ENCODE data around the gene GHRH.

The GHRH gene

GRCh38 chr20:37261714-37262113 lies at the start of gene GHRH:
TSS of gene GHRH (minus strand) at chr20:37261814. CDS start at chr20:37256889, 4,925 bp downstream.
- DNase-seq (ENCODE audit: low read depth in 2 of 2), result no peak

- no peak for DNase-seq (ENCODE audit: low read depth in 2 of 2)
Observed at GRCh38 chr20:37310951-37311350, 49.3 kb upstream of the GHRH start.

- no peak for DNase-seq (ENCODE audit: low read depth in 2 of 2)
Observed at GRCh38 chr20:37309936-37310590, 48.4 kb upstream of the GHRH start.

- no peak for DNase-seq (ENCODE audit: low read depth in 2 of 2)
Observed at GRCh38 chr20:37309290-37309689, 47.7 kb upstream of the GHRH start.

GRCh38 chr20:37308086-37309050 lies 46.8 kb upstream of the GHRH start:
- DNase-seq (ENCODE audit: low read depth in 2 of 2), result no peak

- no peak for DNase-seq (ENCODE audit: low read depth in 2 of 2)
Observed at GRCh38 chr20:37305839-37306238, 44.2 kb upstream of the GHRH start.

- no peak for DNase-seq (ENCODE audit: low read depth in 2 of 2)
Observed at GRCh38 chr20:37305079-37305478, 43.5 kb upstream of the GHRH start.

GRCh38 chr20:37303637-37304036 lies 42.0 kb upstream of the GHRH start:
- no peak for DNase-seq (ENCODE audit: low read depth in 2 of 2)

GRCh38 chr20:37302981-37303380 lies 41.4 kb upstream of the GHRH start:
- no peak for DNase-seq (ENCODE audit: low read depth in 2 of 2)

- no peak for DNase-seq (ENCODE audit: low read depth in 2 of 2)
Observed at GRCh38 chr20:37301558-37301957, 39.9 kb upstream of the GHRH start.

GRCh38 chr20:37301120-37301519 lies 39.5 kb upstream of the GHRH start:
- DNase-seq (ENCODE audit: low read depth in 2 of 2), result no peak

- no peak for DNase-seq (ENCODE audit: low read depth in 2 of 2)
Observed at GRCh38 chr20:37299718-37300528, 38.3 kb upstream of the GHRH start.

GRCh38 chr20:37298190-37298939 lies 36.8 kb upstream of the GHRH start:
- DNase-seq (ENCODE audit: low read depth in 2 of 2), result no peak

- DNase-seq (ENCODE audit: low read depth in 2 of 2), result no peak
Observed at GRCh38 chr20:37297066-37297736, 35.6 kb upstream of the GHRH start.

- no peak for DNase-seq (ENCODE audit: low read depth in 2 of 2)
Observed at GRCh38 chr20:37296371-37296770, 34.8 kb upstream of the GHRH start.

GRCh38 chr20:37295595-37295994 lies 34.0 kb upstream of the GHRH start:
- DNase-seq (ENCODE audit: low read depth in 2 of 2), result no peak

- DNase-seq (ENCODE audit: low read depth in 2 of 2), result no peak
Observed at GRCh38 chr20:37295001-37295400, 33.4 kb upstream of the GHRH start.

GRCh38 chr20:37294262-37294981 lies 32.8 kb upstream of the GHRH start:
- no peak for DNase-seq (ENCODE audit: low read depth in 2 of 2)

- DNase-seq (ENCODE audit: low read depth in 2 of 2), result no peak
Observed at GRCh38 chr20:37293301-37293943, 31.8 kb upstream of the GHRH start.

GRCh38 chr20:37291724-37292126 lies 30.1 kb upstream of the GHRH start:
- DNase-seq (ENCODE audit: low read depth in 2 of 2), result no peak

All from stimulated activated CD8-positive, alpha-beta memory T cell treated with anti-CD3 and anti-CD28 coated beads, Interleukin-15, amount 100 ng/mL, for 48 hours (primary cell).